Head of caudate nucleus (tissue), 42 donors: ENCODE results near the gene PLEKHG4.
A peak's percentile ranks its signal among the peaks of the same experiment; 100 is the strongest.

ENCODE experiments used
- DNase-seq, 42 donors: peaks; one replicate each; pipeline versions ENCODE4 v3.0.0 to v3.0.0-alpha.2; 2020 to 2021; ENCODE audit warnings: mixed read lengths in 7 of 42
- intact Hi-C: fragments of 100-400 bp; cut with DNase I; formaldehyde crosslinking; loops from one replicate; pipeline ENCODE4 v1.15.0; 2022

PLEKHG4 gene

DNA sequence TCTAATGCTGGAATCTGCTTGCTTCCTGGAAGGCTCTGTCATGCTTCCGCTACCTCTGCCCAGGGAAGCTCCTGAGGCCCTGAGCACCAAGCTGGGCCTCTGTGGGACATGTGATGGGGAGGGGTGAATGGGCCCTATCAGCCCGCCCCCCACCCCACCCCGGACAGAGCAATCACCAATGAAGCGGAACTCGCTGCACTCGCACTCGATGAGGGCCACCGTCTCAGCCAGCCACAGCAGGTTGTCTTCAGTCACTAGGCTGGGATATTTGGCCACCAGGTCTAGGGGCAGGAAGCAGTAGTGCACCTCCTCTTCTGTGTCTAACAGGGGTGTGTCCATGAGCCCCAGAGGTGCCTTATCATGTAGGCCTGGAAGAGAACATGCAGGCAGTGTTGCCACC is 23.6 kb downstream of the PLEKHG4 start:
- no peak for DNase-seq
- intact Hi-C loops = no loop called here

DNA sequence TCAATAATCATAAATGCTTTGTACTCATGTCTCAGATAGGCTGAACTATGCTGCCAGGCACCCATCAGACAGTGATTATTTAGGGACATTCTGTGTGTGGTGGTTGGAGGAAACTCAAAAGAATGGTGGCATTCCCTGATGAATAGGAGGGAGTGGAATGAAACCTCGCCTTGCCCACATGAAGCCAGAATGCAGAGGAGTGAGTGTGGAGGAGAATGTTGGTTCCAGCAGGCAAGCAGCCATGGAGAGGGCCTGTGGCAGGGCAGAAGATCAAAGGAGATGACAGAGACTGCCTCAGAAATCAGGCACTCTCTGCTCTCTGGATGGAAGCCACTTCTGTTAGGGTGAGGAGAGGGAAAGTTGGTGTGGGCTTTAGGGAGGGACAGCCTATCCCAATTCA is 24.7 kb downstream of the PLEKHG4 start:
- intact Hi-C loops = no loop called here
- no peak for DNase-seq

GRCh38 chr16:67305216-67306071 is 26.1 kb downstream of the PLEKHG4 start:
- DNase-seq = no peak
- intact Hi-C loops = no loop called here

DNA sequence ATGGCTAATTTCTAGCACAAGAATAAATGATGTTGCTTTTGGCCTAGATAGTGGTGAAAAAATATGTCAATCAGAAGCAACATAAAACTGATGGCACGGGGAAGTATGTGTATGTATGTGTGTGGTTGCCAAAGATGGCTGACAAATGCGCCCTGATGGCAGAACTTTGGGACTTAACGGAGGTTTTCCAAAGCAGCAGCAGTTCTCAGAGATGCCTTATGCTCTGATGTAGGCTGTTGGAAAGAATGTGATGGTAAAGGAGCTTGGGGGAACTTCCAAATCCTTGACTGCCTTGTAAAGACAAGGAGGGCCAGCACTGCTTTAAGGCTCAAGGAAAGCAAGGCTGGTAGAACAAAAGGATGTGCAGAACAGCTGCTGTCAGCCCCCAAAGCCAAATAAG is 31.2 kb downstream of the PLEKHG4 start:
- intact Hi-C loops = no loop called here
- no peak for DNase-seq

GRCh38 chr16:67311607-67312488 is 32.5 kb downstream of the PLEKHG4 start:
- intact Hi-C loops = no loop called here
- DNase-seq = no peak

GRCh38 chr16:67312719-67313118 is 33.4 kb downstream of the PLEKHG4 start:
- no peak for DNase-seq
- intact Hi-C loops = no loop called here

- intact Hi-C loops = no loop called here
- DNase-seq = no peak
Observed at GRCh38 chr16:67317853-67318252, 38.5 kb downstream of the PLEKHG4 start.

GRCh38 chr16:67326115-67326471 is 46.8 kb downstream of the PLEKHG4 start:
- peak in 2 of 42 donors; percentile 31 to 33 for DNase-seq
- intact Hi-C loops = no loop called here

DNA sequence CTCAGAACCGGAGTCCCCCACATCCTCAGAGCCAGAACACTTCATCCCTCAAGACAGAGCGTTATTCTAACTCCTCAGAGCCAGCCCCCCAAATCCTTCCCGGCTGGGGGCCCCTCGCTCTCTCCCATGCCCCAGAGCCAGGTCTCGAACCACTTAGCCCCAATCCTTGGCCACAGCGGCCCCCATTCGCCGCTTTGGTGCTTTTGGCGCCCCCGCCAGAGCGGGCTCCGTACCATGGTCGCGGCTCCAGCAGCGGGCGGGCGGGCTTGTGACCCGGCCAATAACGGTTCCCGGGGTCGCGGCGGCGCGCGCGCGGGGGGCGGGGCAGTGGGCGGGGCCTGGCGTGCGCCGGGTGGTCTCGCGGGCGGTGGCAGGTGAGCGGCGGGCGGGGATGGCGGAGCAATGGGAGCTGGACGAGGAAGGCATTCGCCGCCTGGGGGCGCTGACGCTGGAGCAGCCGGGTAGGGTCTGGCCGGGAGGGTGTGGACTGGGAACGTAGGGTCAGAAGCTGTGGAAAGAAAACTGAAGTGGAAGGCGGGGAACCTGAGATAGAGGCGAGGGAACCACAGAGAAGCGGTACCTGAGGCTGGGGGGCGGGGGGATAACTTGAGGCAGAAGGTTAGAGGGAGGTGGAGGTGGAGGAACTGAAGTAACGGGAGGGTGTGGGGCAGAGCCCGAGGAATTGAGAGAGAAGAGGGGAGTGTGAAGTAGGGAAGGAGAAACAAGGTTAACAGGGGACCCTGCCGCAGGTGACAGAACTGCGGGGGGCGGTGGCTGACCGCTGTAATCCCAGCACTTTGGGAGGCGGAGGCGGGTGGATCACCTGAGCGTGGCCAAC is 47.4 kb downstream of the PLEKHG4 start, which contains the start of the genes KCTD19 and LRRC36:
TSS of gene KCTD19 (minus strand) at position 270 of the 838 bp plus-strand sequence. CDS start at position 236, 34 bp downstream.
TSS of gene LRRC36 (plus strand) at position 344 of the 838 bp plus-strand sequence. CDS start at position 392, 48 bp downstream.
- intact Hi-C loops = no loop called here
- peak; percentile 20 to 84 (median 70) for DNase-seq

GRCh38 chr16:67327743-67328142 is 48.4 kb downstream of the PLEKHG4 start:
- intact Hi-C loops = no loop called here
- peak in 2 of 42 donors; percentile 25 to 28 for DNase-seq

DNA sequence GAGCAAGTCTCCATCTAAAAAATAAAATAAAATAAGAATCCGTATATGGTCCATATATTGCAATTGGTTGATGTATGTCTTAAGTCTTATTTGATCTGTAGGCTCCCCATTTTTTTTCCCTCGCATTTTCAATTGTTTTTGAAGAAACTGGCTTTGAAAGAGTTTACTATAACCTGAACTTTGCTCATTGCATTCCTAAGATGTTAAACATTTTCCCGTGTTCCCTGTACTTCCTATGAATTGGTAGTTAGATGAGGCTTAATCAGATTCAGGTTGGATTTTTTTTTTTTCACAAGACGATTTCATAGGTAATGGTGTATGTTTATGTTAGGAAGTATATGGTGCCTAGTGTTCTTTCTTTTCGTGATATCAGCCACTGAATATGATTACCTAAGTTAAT is 50.6 kb downstream of the PLEKHG4 start:
- DNase-seq = no peak
- intact Hi-C loops = no loop called here

GRCh38 chr16:67333315-67333714 is 54.0 kb downstream of the PLEKHG4 start:
- intact Hi-C loops = no loop called here
- DNase-seq = no peak

DNA sequence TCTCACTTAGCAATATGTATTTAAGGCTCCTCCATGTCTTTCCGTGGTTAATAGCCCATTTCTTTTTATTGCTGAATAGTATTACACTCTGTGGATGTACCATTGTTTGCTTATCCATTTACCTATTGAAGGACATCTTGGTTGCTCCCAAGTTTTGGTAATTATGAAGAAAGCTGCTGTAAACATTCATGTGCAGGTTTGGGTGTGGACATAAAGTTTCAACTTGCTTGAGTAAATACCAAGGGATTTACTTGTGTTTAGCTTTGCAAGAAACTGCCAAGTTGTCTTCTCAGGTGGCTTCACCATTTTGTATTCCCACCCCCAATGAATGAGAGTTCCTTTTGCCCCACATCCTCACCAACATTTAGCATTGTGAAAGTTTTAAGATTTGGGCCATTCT is 56.8 kb downstream of the PLEKHG4 start:
- intact Hi-C loops = no loop called here
- no peak for DNase-seq

DNA sequence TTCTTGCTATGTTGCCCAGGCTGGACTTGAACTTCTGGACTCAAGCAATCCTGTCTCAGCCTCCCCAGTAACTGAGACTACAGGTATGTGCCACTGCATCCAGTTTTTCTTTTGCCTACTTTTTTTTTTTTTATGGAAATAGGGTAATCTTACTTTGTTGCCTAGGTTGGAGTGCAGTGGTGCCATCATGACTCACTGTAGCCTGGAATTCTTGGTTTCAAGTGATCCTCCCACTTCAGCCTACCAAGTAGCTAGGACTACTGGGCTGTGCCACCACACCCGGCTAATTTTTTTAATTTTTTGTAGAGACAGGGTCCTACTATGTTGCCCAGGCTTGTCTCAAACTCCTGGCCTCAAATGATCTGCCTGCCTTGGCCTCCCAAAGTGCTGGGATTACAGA is 57.3 kb downstream of the PLEKHG4 start:
- intact Hi-C loops = no loop called here
- no peak for DNase-seq
